IMR-90 (cell line): ENCODE measurements around the gene TRIM44. TPM values are rescaled to one million over a fixed set of nuclear protein-coding genes. Genes with fewer than 3 reads are reported as not detected.

Experiments
- ATAC-seq: fragments of 200-7000 bp; cut with Tn5 transposase; 2 replicates; pipeline ENCODE4 v1.9.1; 2020; ENCODE audit warnings: low read depth, mild to moderate bottlenecking, moderate library complexity
- BruUV-seq: library from RNA; stranded (reverse); fragments of 400-500 nt; replicated peaks from 2 replicates; lab custom pipeline; 2021; lab: Mats Ljungman, UMichigan
- CTCF ChIA-PET: fragments of 300-600 bp; formaldehyde crosslinking; extraction: SDS; loops from one replicate; lab custom pipeline; 2021; ENCODE audit warnings: antibody characterized with exemption; lab: Yijun Ruan, JAX
- POLR2A ChIA-PET: fragments of 300-600 bp; sonication (Branson Sonifier 250); formaldehyde crosslinking; loops from one replicate; lab custom pipeline; 2022; ENCODE audit warnings: antibody characterized with exemption; ENCODE audit not compliant: unreplicated experiment; lab: Charles Lee
- DNase-seq: peaks from one replicate; pipeline ENCODE4 v3.0.0; 2013
- H2AFZ ChIP-seq: replicated peaks from 2 replicates; pipeline ENCODE3; 2013; ENCODE audit warnings: low read length, mild to moderate bottlenecking; ENCODE audit not compliant: poor library complexity
- H2AK5ac ChIP-seq: 2 replicates; pipeline ENCODE4 v1.6.1; 2013; ENCODE audit warnings: low read depth, low read length, inconsistent platforms
- H2AK9ac ChIP-seq: replicated peaks from 2 replicates; pipeline ENCODE3; 2013; ENCODE audit warnings: mild to moderate bottlenecking, low read depth, low read length, moderate library complexity; ENCODE audit not compliant: poor library complexity
- H2BK120ac ChIP-seq: 2 replicates; pipeline ENCODE4 v1.6.1; 2013; ENCODE audit warnings: low read depth, low read length, inconsistent platforms
- H2BK15ac ChIP-seq: 3 replicates; pipeline ENCODE4 v1.6.1; 2013; ENCODE audit warnings: low read depth, low read length, inconsistent platforms
- H2BK20ac ChIP-seq: 2 replicates; pipeline ENCODE4 v1.6.1; 2013; ENCODE audit warnings: low read depth, mild to moderate bottlenecking, inconsistent platforms, low read length, moderate library complexity
- H2BK5ac ChIP-seq: 2 replicates; pipeline ENCODE4 v1.6.1; 2013; ENCODE audit warnings: mild to moderate bottlenecking, low read depth, low read length, inconsistent platforms; ENCODE audit not compliant: poor library complexity, severe bottlenecking
- H3K14ac ChIP-seq: replicated peaks from 2 replicates; pipeline ENCODE4 v1.6.1; 2013; ENCODE audit warnings: low read depth, low read length, inconsistent platforms
- H3K18ac ChIP-seq: 2 replicates; pipeline ENCODE4 v1.6.1; 2013; ENCODE audit warnings: low read depth, low read length, control low read depth
- H3K23ac ChIP-seq: 2 replicates; pipeline ENCODE4 v1.6.1; 2013; ENCODE audit warnings: low read depth, low read length, inconsistent platforms
- H3K27ac ChIP-seq: 2 replicates; pipeline ENCODE4 v1.5.1; 2013; ENCODE audit warnings: mild to moderate bottlenecking, control low read depth, low read length; ENCODE audit not compliant: insufficient read depth
- H3K27me3 ChIP-seq: 2 replicates; pipeline ENCODE4 v1.6.1; 2013; ENCODE audit warnings: low read length; ENCODE audit not compliant: control insufficient read depth, insufficient read depth
- H3K36me3 ChIP-seq: 2 replicates; pipeline ENCODE4 v1.6.1; 2013; ENCODE audit warnings: low read length, mixed read lengths; ENCODE audit not compliant: control insufficient read depth, insufficient read depth
- H3K4ac ChIP-seq: 2 replicates; pipeline ENCODE4 v1.6.1; 2013; ENCODE audit warnings: low read depth, low read length, inconsistent platforms
- H3K4me1 ChIP-seq: 2 replicates; pipeline ENCODE4 v1.6.1; 2013; ENCODE audit warnings: low read length, mixed read lengths; ENCODE audit not compliant: control insufficient read depth, insufficient read depth
- H3K4me2 ChIP-seq: 2 replicates; pipeline ENCODE4 v1.6.1; 2013; ENCODE audit warnings: low read depth, mild to moderate bottlenecking, control low read depth, low read length, moderate library complexity
- H3K4me3 ChIP-seq: 2 replicates; pipeline ENCODE4 v1.5.1; 2013; ENCODE audit warnings: low read depth, mild to moderate bottlenecking, control low read depth, low read length, moderate library complexity; ENCODE audit not compliant: insufficient read depth
- H3K56ac ChIP-seq: 2 replicates; pipeline ENCODE4 v1.6.1; 2013; ENCODE audit warnings: low read length, inconsistent platforms; ENCODE audit not compliant: insufficient read depth; ENCODE audit errors: extremely low read depth
- H3K79me1 ChIP-seq, 2 experiments: 2 replicates each; pipeline ENCODE4 v1.6.1; 2013; ENCODE audit warnings: low read length in 2 of 2, inconsistent platforms in 1 of 2, low read depth in 1 of 2
- H3K9ac ChIP-seq: 2 replicates; pipeline ENCODE4 v1.6.1; 2013; ENCODE audit warnings: low read depth, low read length, control low read depth
- H3K9me1 ChIP-seq: 2 replicates; pipeline ENCODE4 v1.6.1; 2013; ENCODE audit warnings: low read length, inconsistent platforms; ENCODE audit not compliant: insufficient read depth
- H3K9me3 ChIP-seq: 2 replicates; pipeline ENCODE4 v1.6.1; 2013; ENCODE audit warnings: low read length; ENCODE audit not compliant: control insufficient read depth, insufficient read depth
- H4K20me1 ChIP-seq: 2 replicates; pipeline ENCODE4 v1.6.1; 2013; ENCODE audit warnings: low read length, inconsistent platforms; ENCODE audit not compliant: insufficient read depth
- H4K5ac ChIP-seq: 2 replicates; pipeline ENCODE4 v1.6.1; 2013; ENCODE audit warnings: mild to moderate bottlenecking, low read depth, low read length, control low read depth
- H4K8ac ChIP-seq, 2 experiments: 2 replicates each; pipeline ENCODE4 v1.6.1; 2013; ENCODE audit warnings: low read depth in 2 of 2, low read length in 2 of 2, control low read depth in 1 of 2, inconsistent platforms in 1 of 2
- H4K91ac ChIP-seq: 2 replicates; pipeline ENCODE4 v1.6.1; 2013; ENCODE audit warnings: low read depth, low read length, inconsistent platforms; ENCODE audit not compliant: insufficient read depth
- NFE2L2 ChIP-seq: fragments of 150-350 bp; IDR thresholded peaks from 2 replicates; pipeline ENCODE4 v1.6.1; 2016; ENCODE audit warnings: low read depth, mild to moderate bottlenecking, low read length
- USF2 ChIP-seq: fragments of 150-350 bp; IDR thresholded peaks from 2 replicates; pipeline ENCODE4 v1.6.1; 2017; ENCODE audit warnings: mild to moderate bottlenecking, antibody characterized with exemption, low read length, low read depth
- WGBS, 2 experiments: methylation state at CpG; one replicate each; pipeline versions ENCODE4 v1.1.5 to v1.1.7; 2013; ENCODE audit warnings: missing lambda C conversion rate in 2 of 2; ENCODE audit not compliant: insufficient read length in 1 of 2; ENCODE audit errors: extremely low coverage in 2 of 2; 5-methylcytosine and 5-hydroxymethylcytosine counted together
- dilution Hi-C: fragments of 300-500 bp; cut with HindIII; formaldehyde crosslinking; loops from one replicate; pipeline ENCODE4 v1.14.3; 2018; ENCODE audit warnings: low sequenced_read_pairs; ENCODE audit not compliant: unreplicated experiment
- in situ Hi-C: fragments of 300-500 bp; cut with MboI; formaldehyde crosslinking; loops from 3 replicates; pipeline ENCODE4 v1.14.3; 2019; ENCODE audit warnings: low sequenced_read_pairs, inconsistent platforms, mixed read lengths
- intact Hi-C: fragments of 100-400 bp; cut with micrococcal nuclease; formaldehyde crosslinking; loops from 2 replicates; pipeline ENCODE4 v1.10.0; 2022
- polyA plus RNA-seq, 3 experiments: library from polyadenylated mRNA; depleted of rRNA; stranded (reverse); fragments of >200 nt; gene quantifications; 2 replicates each; pipeline ENCODE4 v1.2.3, GENCODE V29; 2012; ENCODE audit warnings: low replicate concordance in 1 of 3
- total RNA-seq: library from RNA; depleted of rRNA; stranded (reverse); fragments of >200 nt; gene quantifications from 2 replicates; pipeline ENCODE4 v1.2.3, GENCODE V29; 2012

Gene TRIM44
- total and polyA plus RNA-seq, 2 of the 4 experiments (the other 2 are of a cell fraction) = 50.7 to 104 TPM

- CTCF ChIA-PET = interaction anchor here (0.9 kb wide), 1 partner anchor 644 kb away, joined by 4 read pairs; no protein-coding TSS in a partner anchor
- H2AFZ ChIP-seq = no peak overlapping the region
Observed at GRCh38 chr11:35614939-35615569, 47.5 kb upstream of the TRIM44 start.

More at GRCh38 chr11:35614939-35615569, 47.5 kb upstream of the TRIM44 start:
- Histone ChIP-seq H3K9me3 (no peaks in the 10 kb centered on the region), H3K27ac (no peak overlapping the region), H2BK5ac (no peak overlapping the region), H4K8ac (no peak overlapping the region), H3K4ac (0 out of 2 replicates have a peak overlapping the region, but pooled peaks have one; percentile 22), H3K36me3 (no peaks in the 10 kb centered on the region), H3K56ac (no peak overlapping the region), H3K4me3 (no peak overlapping the region), H3K9me1 (peaks cover 9% of the 10 kb centered on the region), H3K18ac (no peak overlapping the region), H3K23ac (no peak overlapping the region), H2BK20ac (no peak overlapping the region), H3K9ac (no peak overlapping the region), H3K27me3 (no peaks in the 10 kb centered on the region), H2BK15ac (no peak overlapping the region), H4K91ac (no peak overlapping the region), H2BK120ac (no peak overlapping the region), H4K20me1 (no peaks in the 10 kb centered on the region; the same call in 1 of the 2 replicates), H2AK9ac (no peak overlapping the region), H2AK5ac (no peak overlapping the region; the same call in 1 of the 2 replicates), H3K4me2 (no peak overlapping the region), H3K14ac (no peak overlapping the region), H3K4me1 (peaks cover 6% of the 10 kb centered on the region), H3K79me1 (peaks cover 3 to 17% of the 10 kb centered on the region in 2 experiments), H4K5ac (no peak overlapping the region)
- BruUV-seq = no TSS peak
- intact Hi-C loops = loop anchor here (5.0 kb wide), 3 partner anchors 327 to 537 kb away; partner anchors contain the start of gene LDLRAD3
- POLR2A ChIA-PET = interaction anchor here (0.6 kb wide), 1 partner anchor 128 kb away, joined by 3 read pairs; no protein-coding TSS in a partner anchor
- in situ Hi-C loops = loop anchor here (5.0 to 25.0 kb wide), 3 partner anchors 520 to 847 kb away; no protein-coding TSS in a partner anchor
- dilution Hi-C loops = no loop called here
- no peak for ATAC-seq
- no CpG with 5 or more reads among the region's 1 CpG for WGBS, 2 experiments
- no peak for DNase-seq
- TF ChIP-seq USF2 = no peak
- TF ChIP-seq NFE2L2 = no peak
